Kidney (tissue), 14 donors: Measurements from ENCODE around the gene IL17REL. TPM values are rescaled to one million over a fixed set of nuclear protein-coding genes. Genes with fewer than 3 reads are reported as not detected.

Experiments used
- DNase-seq, 5 donors: peaks; one replicate each; pipeline ENCODE4 v3.0.0-alpha.2; 2013 to 2020
- FAIRE-seq: peaks from 2 replicates; lab custom pipeline; 2012; peaks lifted over from hg19 to GRCh38; lab: Jason Lieb, UNC
- H3K27ac ChIP-seq, 2 donors: one replicate each; pipeline ENCODE4 v1.7.0; 2013; ENCODE audit warnings: low read depth in 2 of 2, low read length in 2 of 2, inconsistent platforms in 1 of 2
- H3K27me3 ChIP-seq: one replicate; pipeline ENCODE4 v1.7.1; 2013; ENCODE audit warnings: low read length, inconsistent platforms; ENCODE audit not compliant: control insufficient read depth, insufficient read depth
- H3K36me3 ChIP-seq, 3 donors: one replicate each; pipeline versions ENCODE4 v1.7.0 to v1.7.1; 2013; ENCODE audit warnings: low read length in 3 of 3, control low read depth in 1 of 3, inconsistent platforms in 1 of 3; ENCODE audit not compliant: insufficient read depth in 3 of 3, control insufficient read depth in 2 of 3
- H3K4me1 ChIP-seq, 3 donors: one replicate each; pipeline versions ENCODE4 v1.7.0 to v1.7.1; 2013; ENCODE audit warnings: low read length in 3 of 3, inconsistent platforms in 1 of 3, low read depth in 1 of 3; ENCODE audit not compliant: control insufficient read depth in 2 of 3, insufficient read depth in 2 of 3
- H3K4me3 ChIP-seq, 3 donors: one replicate each; pipeline versions ENCODE4 v1.7.0 to v1.8.1; 2013; ENCODE audit warnings: low read length in 3 of 3, control low read depth in 1 of 3, inconsistent platforms in 1 of 3
- H3K9ac ChIP-seq, 3 donors: one replicate each; pipeline versions ENCODE4 v1.7.0 to v1.7.1; 2013; ENCODE audit warnings: low read length in 3 of 3, control low read depth in 1 of 3, inconsistent platforms in 1 of 3
- H3K9me3 ChIP-seq, 3 donors: one replicate each; pipeline versions ENCODE4 v1.7.0 to v1.7.1; 2013; ENCODE audit warnings: low read length in 3 of 3, control low read depth in 1 of 3, inconsistent platforms in 1 of 3; ENCODE audit not compliant: control insufficient read depth in 2 of 3, insufficient read depth in 1 of 3
- CTCF ChIP-seq: IDR thresholded peaks from 3 replicates; pipeline ENCODE4 v1.5.1; 2012; ENCODE audit warnings: mild to moderate bottlenecking, moderate library complexity, borderline replicate concordance; ENCODE audit not compliant: insufficient read depth; ENCODE audit errors: extremely low read depth
- intact Hi-C: fragments of 100-400 bp; cut with DNase I; formaldehyde crosslinking; loops from one replicate; pipeline ENCODE4 v1.11.1; 2022
- polyA plus RNA-seq: library from polyadenylated mRNA; stranded (reverse); fragments of 350-450 nt; fragmentation: Illumina TruSeq; extraction: RNeasy Lipid Tissue Mini Kit (QIAGEN cat#74804); gene quantifications from one replicate; pipeline ENCODE4 v1.2.3, GENCODE V29; 2014; ENCODE audit warnings: low read depth, low replicate concordance; ENCODE audit not compliant: insufficient read depth
- total RNA-seq: library from RNA; stranded (reverse); fragmentation: NEBNext Ultra II Directional; extraction: Animal tissue kit (Norgen Biotek cat#: 25700); gene quantifications from one replicate; pipeline ENCODE4 v1.2.1, GENCODE V29; 2021
- donor health status: control.
- donor health status: control.
- donor health status: control.
- donor health status: control.
- donor health status: control.
- donor health status: DM: yes; HTN: yes; CAD: no.
- donor health status: Normal renal cell carcinoma (clear cell type).

IL17REL gene
- total and polyA plus RNA-seq, 2 donors from 2014 or later: 0.16 TPM; not detected in 1

- FAIRE-seq (no peak), DNase-seq (no peak)
- H3K27me3 ChIP-seq: peaks cover 6% of the 10 kb centered on the region
- no peak overlapping the region for H3K9ac ChIP-seq
- no peaks in the 10 kb centered on the region for H3K36me3 ChIP-seq
- TF ChIP-seq CTCF: no peak
- peaks cover 0 to 10% (median 0%) of the 10 kb centered on the region in 3 donors for H3K4me1 ChIP-seq
- no peak overlapping the region for H3K27ac ChIP-seq
- H3K4me3 ChIP-seq: no peak overlapping the region
- peaks cover 0 to 4% (median 2%) of the 10 kb centered on the region in 3 donors for H3K9me3 ChIP-seq
- intact Hi-C loops: no loop called here
These were observed 36.0 kb downstream of the IL17REL start for GRCh38 chr22:49976439-49977175.

- TF ChIP-seq CTCF: no peak
- intact Hi-C loops: no loop called here
- Histone ChIP-seq H3K27me3 (peaks cover 6% of the 10 kb centered on the region), H3K9me3 (peaks cover 0 to 4% (median 2%) of the 10 kb centered on the region in 3 donors), H3K9ac (no peak overlapping the region), H3K27ac (peak overlapping the region in 1 of 2 donors; percentile 28), H3K4me3 (no peak overlapping the region), H3K4me1 (peaks cover 0 to 13% (median under 1%) of the 10 kb centered on the region in 3 donors), H3K36me3 (no peaks in the 10 kb centered on the region)
- FAIRE-seq (no peak), DNase-seq (peak in 3 of 5 donors; percentile 2 to 78 (median 7))
These were observed 36.8 kb downstream of the IL17REL start for GRCh38 chr22:49975543-49976389.

GRCh38 chr22:49973018-49973961 lies 39.3 kb downstream of the IL17REL start:
- H3K9me3 ChIP-seq: peaks cover 0 to 2% (median 0%) of the 10 kb centered on the region in 3 donors
- intact Hi-C loops: no loop called here
- FAIRE-seq (no peak), DNase-seq (peak in 1 of 5 donors; percentile 8)
- TF ChIP-seq CTCF: no peak
- peaks cover 8% of the 10 kb centered on the region for H3K27me3 ChIP-seq
- peak overlapping the region in 1 of 3 donors; percentile 10 for H3K4me3 ChIP-seq
- no peak overlapping the region for H3K9ac ChIP-seq
- no peak overlapping the region for H3K27ac ChIP-seq
- no peaks in the 10 kb centered on the region for H3K36me3 ChIP-seq
- peaks cover 2 to 30% (median 19%) of the 10 kb centered on the region in 3 donors for H3K4me1 ChIP-seq
